CD4-positive, CD25-positive, alpha-beta regulatory T cell (primary cell): ENCODE results near the gene SORT1. TPM values are rescaled to one million over a fixed set of nuclear protein-coding genes. Genes with fewer than 3 reads are reported as not detected.

ENCODE experiments used
- ATAC-seq, 2 donors: fragments of 150-1000 bp; cut with Tn5 transposase; one replicate each; pipeline ENCODE4 v1.10.0; 2021; ENCODE audit warnings: low read depth in 2 of 2, moderate number of reproducible peaks in 2 of 2, moderate library complexity in 1 of 2
- DNase-seq, 3 donors: peaks; one replicate each; pipeline versions ENCODE4 v3.0.0 to v3.0.0-alpha.2; 2012 to 2022; ENCODE audit warnings: mixed read lengths in 1 of 3
- H3K27ac ChIP-seq: one replicate; pipeline ENCODE4 v1.7.0; 2013; ENCODE audit warnings: mild to moderate bottlenecking, low read length; ENCODE audit not compliant: insufficient read depth, poor library complexity, severe bottlenecking
- H3K27me3 ChIP-seq: one replicate; pipeline ENCODE4 v1.7.0; 2013; ENCODE audit warnings: low read length; ENCODE audit not compliant: control insufficient read depth, insufficient read depth
- H3K36me3 ChIP-seq: one replicate; pipeline ENCODE4 v1.7.0; 2013; ENCODE audit warnings: mild to moderate bottlenecking, low read length, moderate library complexity; ENCODE audit not compliant: control insufficient read depth, insufficient read depth
- H3K4me1 ChIP-seq: 2 replicates; pipeline ENCODE4 v1.7.0; 2013; ENCODE audit warnings: mild to moderate bottlenecking, low read length; ENCODE audit not compliant: insufficient read depth, control insufficient read depth, poor library complexity, severe bottlenecking
- H3K4me3 ChIP-seq: one replicate; pipeline ENCODE4 v1.7.0; 2013; ENCODE audit warnings: low read depth, mild to moderate bottlenecking, low read length, moderate library complexity
- H3K9me3 ChIP-seq, 2 experiments: 1 replicate in 1 of 2; 2 replicates in 1 of 2; pipeline ENCODE4 v1.7.0; 2013; ENCODE audit warnings: low read length in 2 of 2, mild to moderate bottlenecking in 1 of 2, moderate library complexity in 1 of 2; ENCODE audit not compliant: control insufficient read depth in 2 of 2
- H3K27ac Mint-ChIP-seq, 3 donors: one replicate each; pipeline ENCODE4 v1.8.0; 2020 to 2022; ENCODE audit warnings: mild to moderate bottlenecking in 3 of 3, mixed read lengths in 3 of 3, moderate library complexity in 2 of 3
- H3K27me3 Mint-ChIP-seq: one replicate; pipeline ENCODE4 v1.8.0; 2022; ENCODE audit warnings: mild to moderate bottlenecking, mixed read lengths
- H3K36me3 Mint-ChIP-seq: one replicate; pipeline ENCODE4 v1.8.0; 2020; ENCODE audit warnings: mixed read lengths
- H3K4me1 Mint-ChIP-seq, 4 donors: one replicate each; pipeline ENCODE4 v1.8.0; 2020 to 2022; ENCODE audit warnings: mixed read lengths in 4 of 4, mild to moderate bottlenecking in 1 of 4
- H3K4me3 Mint-ChIP-seq, 4 donors: one replicate each; pipeline ENCODE4 v1.8.0; 2020 to 2022; ENCODE audit warnings: mild to moderate bottlenecking in 4 of 4, mixed read lengths in 4 of 4, moderate library complexity in 3 of 4
- H3K9me3 Mint-ChIP-seq, 7 donors: one replicate each; pipeline ENCODE4 v1.8.0; 2020 to 2022; ENCODE audit warnings: mixed read lengths in 7 of 7, mild to moderate bottlenecking in 3 of 7, moderate library complexity in 2 of 7
- polyA plus RNA-seq, 4 donors: library from polyadenylated mRNA; unstranded; fragments of 300-500 nt; fragmentation: Illumina TruSeq; gene quantifications; one replicate each; pipeline ENCODE4 v1.2.3, GENCODE V29; 2021
- total RNA-seq: library from RNA; stranded (reverse); gene quantifications from one replicate; pipeline ENCODE4 v1.2.3, GENCODE V29; 2022

SORT1 gene
- total and polyA plus RNA-seq, 5 donors from 2014 or later = 0.86 TPM; not detected in 4

DNA sequence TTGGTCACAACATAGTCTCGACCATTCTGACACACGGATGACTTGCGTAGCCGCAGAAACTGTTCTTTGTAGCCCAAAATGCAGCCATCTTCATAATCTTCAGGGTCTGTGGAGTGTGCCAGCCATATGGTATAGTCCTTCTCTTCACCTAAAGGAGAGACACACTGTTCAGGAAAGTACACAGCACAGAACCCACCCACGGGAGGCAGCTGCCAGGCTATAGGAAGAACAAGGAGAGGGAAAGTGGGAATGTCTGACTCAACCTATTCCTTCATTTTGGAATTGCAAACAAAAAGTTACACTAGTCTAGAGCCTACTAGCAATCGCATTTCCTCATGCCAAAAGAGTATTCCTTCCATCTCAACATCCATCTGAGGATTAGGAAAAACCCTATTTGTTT, 74.7 kb downstream of the SORT1 start:
- Histone ChIP-seq H3K9me3 (no peaks in the 10 kb centered on the region), H3K4me1 (no peaks in the 10 kb centered on the region), H3K27ac (no peak overlapping the region), H3K36me3 (no peaks in the 10 kb centered on the region), H3K27me3 (peaks cover 5% of the 10 kb centered on the region), H3K4me3 (no peak overlapping the region)
- Mint-ChIP-seq H3K27me3 (peaks cover 7% of the 10 kb centered on the region), H3K9me3 (peaks cover 0 to 3% (median 0%) of the 10 kb centered on the region in 7 donors), H3K4me3 (no peak overlapping the region), H3K4me1 (no peaks in the 10 kb centered on the region), H3K36me3 (no peaks in the 10 kb centered on the region), H3K27ac (no peak overlapping the region)
- no peak for ATAC-seq
- DNase-seq = no peak

- Histone ChIP-seq H3K4me3 (no peak overlapping the region), H3K27me3 (peaks cover 3% of the 10 kb centered on the region), H3K27ac (no peak overlapping the region), H3K36me3 (no peaks in the 10 kb centered on the region), H3K9me3 (no peaks in the 10 kb centered on the region), H3K4me1 (no peaks in the 10 kb centered on the region)
- Mint-ChIP-seq H3K4me3 (no peak overlapping the region), H3K27me3 (no peaks in the 10 kb centered on the region), H3K4me1 (no peaks in the 10 kb centered on the region), H3K36me3 (no peaks in the 10 kb centered on the region), H3K9me3 (peaks cover 0 to 2% (median 0%) of the 10 kb centered on the region in 7 donors), H3K27ac (no peak overlapping the region)
- no peak for DNase-seq
- no peak for ATAC-seq
These were observed 78.6 kb downstream of the SORT1 start for GRCh38 chr1:109319114-109319513.

DNA sequence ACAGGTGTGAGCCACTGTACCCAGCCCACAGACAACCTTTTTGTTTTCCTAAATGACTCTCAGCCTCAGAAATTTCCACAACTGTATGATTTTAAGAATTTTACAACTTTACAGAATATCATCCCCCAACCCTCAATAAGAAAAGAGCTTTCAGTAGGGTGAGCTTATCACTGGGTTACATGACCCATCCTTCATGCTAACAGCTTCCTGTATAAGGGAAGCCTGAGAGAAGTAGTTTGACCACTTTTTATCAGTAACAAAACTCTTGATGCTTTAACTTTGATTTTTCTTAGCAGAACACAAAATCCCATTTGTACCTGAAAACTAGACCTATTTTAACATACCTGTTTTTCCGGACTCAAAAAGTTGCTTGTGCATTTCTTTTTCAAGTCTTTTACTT, 81.2 kb downstream of the SORT1 start:
- H3K36me3 Mint-ChIP-seq = no peaks in the 10 kb centered on the region
- H3K9me3 Mint-ChIP-seq = peaks cover 0 to 2% (median 0%) of the 10 kb centered on the region in 7 donors
- no peak for ATAC-seq
- no peak overlapping the region for H3K27ac Mint-ChIP-seq
- Histone ChIP-seq H3K36me3 (no peaks in the 10 kb centered on the region), H3K27me3 (no peaks in the 10 kb centered on the region), H3K4me3 (no peak overlapping the region), H3K4me1 (no peaks in the 10 kb centered on the region), H3K9me3 (no peaks in the 10 kb centered on the region), H3K27ac (no peak overlapping the region)
- H3K4me1 Mint-ChIP-seq = no peaks in the 10 kb centered on the region
- no peak overlapping the region for H3K4me3 Mint-ChIP-seq
- peaks cover 10% of the 10 kb centered on the region for H3K27me3 Mint-ChIP-seq
- DNase-seq = no peak

DNA sequence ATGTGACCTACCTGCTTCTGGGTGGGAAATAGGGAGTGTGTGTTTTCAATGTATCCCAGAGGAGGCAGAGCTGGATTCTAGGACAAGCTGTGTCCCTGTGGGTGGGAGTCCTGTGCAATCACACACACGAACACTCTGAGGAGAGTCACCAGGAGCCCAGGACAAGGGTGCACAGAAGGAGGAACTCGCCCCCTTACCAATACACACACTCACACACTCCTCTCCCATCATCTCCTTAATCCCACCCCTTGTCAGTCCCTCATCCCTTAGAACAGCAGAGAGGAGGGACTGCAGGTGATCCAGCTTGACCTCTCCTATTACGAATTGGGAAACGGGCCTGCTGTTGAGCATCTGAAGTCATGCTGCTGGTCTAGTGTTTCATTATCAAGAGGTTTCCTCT, 82.4 kb downstream of the SORT1 start:
- DNase-seq (no peak), ATAC-seq (no peak)
- no peaks in the 10 kb centered on the region for H3K4me1 ChIP-seq
- no peak overlapping the region for H3K27ac ChIP-seq
- no peaks in the 10 kb centered on the region for H3K9me3 ChIP-seq
- Mint-ChIP-seq H3K36me3 (no peaks in the 10 kb centered on the region), H3K27ac (no peak overlapping the region), H3K27me3 (peaks cover 12% of the 10 kb centered on the region), H3K4me3 (no peak overlapping the region), H3K4me1 (no peaks in the 10 kb centered on the region), H3K9me3 (no peaks in the 10 kb centered on the region)
- no peaks in the 10 kb centered on the region for H3K27me3 ChIP-seq
- no peaks in the 10 kb centered on the region for H3K36me3 ChIP-seq
- no peak overlapping the region for H3K4me3 ChIP-seq

DNA sequence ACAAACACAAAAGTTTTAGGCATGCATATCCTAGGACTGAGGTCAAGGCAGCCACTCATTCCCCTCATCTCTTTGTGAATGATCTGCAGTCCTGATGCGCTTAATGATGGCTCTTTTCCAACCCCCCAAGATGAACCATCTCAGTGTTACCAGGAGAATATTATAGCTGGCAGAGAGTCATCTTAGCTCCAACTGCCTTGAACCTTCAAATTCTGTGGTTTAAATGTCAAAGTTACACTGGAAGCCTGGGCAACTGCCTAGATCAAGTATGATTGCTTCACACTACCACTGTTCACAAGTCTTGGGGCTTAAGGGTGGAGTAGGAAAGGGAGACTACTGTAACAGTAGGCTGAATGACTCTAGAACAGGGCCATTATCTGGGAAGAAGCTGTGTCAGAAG, 82.9 kb downstream of the SORT1 start:
- Mint-ChIP-seq H3K27me3 (peaks cover 12% of the 10 kb centered on the region), H3K9me3 (no peaks in the 10 kb centered on the region), H3K36me3 (no peaks in the 10 kb centered on the region), H3K27ac (no peak overlapping the region), H3K4me1 (no peaks in the 10 kb centered on the region), H3K4me3 (no peak overlapping the region)
- Histone ChIP-seq H3K27me3 (no peaks in the 10 kb centered on the region), H3K27ac (no peak overlapping the region), H3K36me3 (no peaks in the 10 kb centered on the region), H3K9me3 (no peaks in the 10 kb centered on the region), H3K4me1 (no peaks in the 10 kb centered on the region), H3K4me3 (no peak overlapping the region)
- DNase-seq (no peak), ATAC-seq (no peak)

DNA sequence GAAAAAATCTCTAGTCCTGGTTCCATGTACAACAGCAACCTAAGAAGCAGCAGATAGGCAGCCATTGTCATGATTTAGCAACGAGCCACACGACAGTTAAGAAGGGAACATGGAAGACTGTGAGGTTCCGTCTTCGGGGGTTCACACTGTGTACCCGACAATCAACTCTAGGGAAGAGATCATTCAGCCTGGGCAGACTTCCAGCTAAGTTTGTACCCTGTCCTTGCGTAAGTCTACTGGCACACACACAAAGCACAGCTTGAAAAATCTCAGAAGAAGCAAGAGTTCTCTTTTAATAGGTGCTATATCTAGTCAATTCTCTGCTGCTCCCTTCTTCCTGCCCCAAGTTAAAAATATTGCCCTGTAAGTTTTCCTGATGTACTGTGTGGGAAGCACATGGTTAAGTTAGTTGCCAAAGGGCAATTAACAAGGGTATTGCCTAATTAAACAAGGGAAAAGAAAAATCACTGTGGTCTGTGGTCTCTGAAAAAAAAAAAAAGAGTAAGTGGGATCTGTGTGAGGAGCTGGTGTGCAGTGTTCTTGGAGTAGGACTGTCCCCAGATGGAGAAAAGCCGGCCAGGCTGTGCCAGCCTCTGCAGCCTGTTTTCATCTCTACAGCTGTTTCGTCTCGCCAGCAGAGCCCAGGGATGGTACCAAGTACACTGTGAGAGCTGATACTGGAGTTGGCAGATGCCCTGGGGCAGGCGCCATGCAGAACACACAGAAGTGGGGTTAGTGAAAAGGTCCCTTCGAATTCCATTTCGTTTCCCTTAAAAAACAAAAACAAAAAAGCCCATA, 84.5 kb downstream of the SORT1 start:
- no peaks in the 10 kb centered on the region for H3K36me3 Mint-ChIP-seq
- Histone ChIP-seq H3K36me3 (no peaks in the 10 kb centered on the region), H3K27me3 (peaks cover 2% of the 10 kb centered on the region), H3K4me1 (no peaks in the 10 kb centered on the region), H3K4me3 (no peak overlapping the region), H3K9me3 (no peaks in the 10 kb centered on the region), H3K27ac (no peak overlapping the region)
- ATAC-seq = no peak
- no peak overlapping the region for H3K4me3 Mint-ChIP-seq
- H3K4me1 Mint-ChIP-seq = no peaks in the 10 kb centered on the region
- H3K27ac Mint-ChIP-seq = no peak overlapping the region
- H3K9me3 Mint-ChIP-seq = no peaks in the 10 kb centered on the region
- H3K27me3 Mint-ChIP-seq = peaks cover 17% of the 10 kb centered on the region
- DNase-seq = no peak

DNA sequence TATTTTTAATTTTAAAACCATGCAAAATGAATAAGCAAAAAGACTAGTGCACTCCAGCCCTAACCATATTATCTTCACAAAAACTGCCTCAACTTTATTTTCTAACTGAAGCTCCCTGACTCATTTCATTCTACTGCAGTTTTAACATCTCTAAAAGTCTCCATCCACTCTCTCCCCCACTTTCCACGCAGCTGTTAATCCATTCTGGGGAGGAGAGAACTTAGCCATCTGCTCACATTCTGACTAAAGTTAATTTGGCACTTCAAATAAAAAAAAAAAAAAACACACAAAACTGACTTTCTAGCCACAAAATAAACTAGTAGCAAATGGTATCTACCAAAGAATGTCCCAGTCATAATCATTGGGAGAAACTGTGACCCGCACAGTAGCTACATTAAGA, 85.5 kb downstream of the SORT1 start:
- no peaks in the 10 kb centered on the region for H3K9me3 ChIP-seq
- H3K27me3 Mint-ChIP-seq = peaks cover 21% of the 10 kb centered on the region
- H3K4me1 Mint-ChIP-seq = no peaks in the 10 kb centered on the region
- H3K9me3 Mint-ChIP-seq = no peaks in the 10 kb centered on the region
- H3K4me3 Mint-ChIP-seq = no peak overlapping the region
- no peaks in the 10 kb centered on the region for H3K4me1 ChIP-seq
- H3K27me3 ChIP-seq = peaks cover 2% of the 10 kb centered on the region
- no peak overlapping the region for H3K4me3 ChIP-seq
- no peak overlapping the region for H3K27ac ChIP-seq
- no peaks in the 10 kb centered on the region for H3K36me3 Mint-ChIP-seq
- no peak for DNase-seq
- H3K27ac Mint-ChIP-seq = no peak overlapping the region
- no peaks in the 10 kb centered on the region for H3K36me3 ChIP-seq
- no peak for ATAC-seq

DNA sequence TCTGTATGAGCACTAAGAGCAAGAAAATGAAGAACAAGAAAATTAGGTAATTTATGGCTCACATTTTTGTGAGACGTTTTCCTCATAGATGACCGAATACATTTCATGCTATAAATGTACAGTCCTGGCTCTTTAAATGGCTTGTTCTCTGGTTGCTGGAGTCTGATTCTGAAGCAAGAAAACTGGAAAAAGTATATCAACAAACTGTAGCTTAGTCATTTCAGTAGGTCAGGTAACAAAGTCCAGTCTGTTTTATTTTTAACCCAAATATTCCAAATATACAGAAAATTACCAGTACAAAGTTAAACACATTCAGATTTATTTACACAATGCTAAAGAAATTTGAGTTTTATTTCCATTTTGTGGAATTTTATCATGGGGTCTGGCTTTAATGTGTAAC, 88.4 kb downstream of the SORT1 start:
- H3K27me3 Mint-ChIP-seq = peaks cover 21% of the 10 kb centered on the region
- Histone ChIP-seq H3K36me3 (no peaks in the 10 kb centered on the region), H3K4me1 (no peaks in the 10 kb centered on the region), H3K27ac (no peak overlapping the region), H3K4me3 (no peak overlapping the region), H3K9me3 (no peaks in the 10 kb centered on the region), H3K27me3 (peaks cover 2% of the 10 kb centered on the region)
- no peaks in the 10 kb centered on the region for H3K9me3 Mint-ChIP-seq
- no peak for DNase-seq
- H3K27ac Mint-ChIP-seq = no peak overlapping the region
- no peaks in the 10 kb centered on the region for H3K36me3 Mint-ChIP-seq
- no peak overlapping the region for H3K4me3 Mint-ChIP-seq
- no peak for ATAC-seq
- no peaks in the 10 kb centered on the region for H3K4me1 Mint-ChIP-seq
